ENCODE results near the gene BEST1. TPM values are rescaled to one million over a fixed set of nuclear protein-coding genes. Genes with fewer than 3 reads are reported as not detected.
"Not testable (repeated sequence)": the region's sequence is repeated elsewhere in the genome, so short reads cannot be mapped to it uniquely, and the experiment has no call there.

The BEST1 gene
- total and polyA plus RNA-seq, 12 donors: 0.39 to 4.9 (median 1.5) TPM

- intact Hi-C loops (cut with DNase I): loop anchor here in 8 of 10 donors (1.0 to 10.0 kb wide), 8 partner anchors 41 to 154 kb away; partner anchors contain the start of genes FEN1 (in 1 of the 8) and TMEM258 (in 1 of the 8)
- Histone ChIP-seq H3K27me3 (no peaks in the 10 kb centered on the region), H3K27ac (no peak overlapping the region), H3K36me3 (no peaks in the 10 kb centered on the region), H3K9me3 (no peaks in the 10 kb centered on the region), H3K4me3 (no peak overlapping the region), H3K4me1 (peaks cover 0 to 34% (median 9%) of the 10 kb centered on the region in 9 donors)
- 83 to 86% methylated on average over 7 of the region's 7 CpGs for WGBS, 2 donors
- TF ChIP-seq, protein P1, sequence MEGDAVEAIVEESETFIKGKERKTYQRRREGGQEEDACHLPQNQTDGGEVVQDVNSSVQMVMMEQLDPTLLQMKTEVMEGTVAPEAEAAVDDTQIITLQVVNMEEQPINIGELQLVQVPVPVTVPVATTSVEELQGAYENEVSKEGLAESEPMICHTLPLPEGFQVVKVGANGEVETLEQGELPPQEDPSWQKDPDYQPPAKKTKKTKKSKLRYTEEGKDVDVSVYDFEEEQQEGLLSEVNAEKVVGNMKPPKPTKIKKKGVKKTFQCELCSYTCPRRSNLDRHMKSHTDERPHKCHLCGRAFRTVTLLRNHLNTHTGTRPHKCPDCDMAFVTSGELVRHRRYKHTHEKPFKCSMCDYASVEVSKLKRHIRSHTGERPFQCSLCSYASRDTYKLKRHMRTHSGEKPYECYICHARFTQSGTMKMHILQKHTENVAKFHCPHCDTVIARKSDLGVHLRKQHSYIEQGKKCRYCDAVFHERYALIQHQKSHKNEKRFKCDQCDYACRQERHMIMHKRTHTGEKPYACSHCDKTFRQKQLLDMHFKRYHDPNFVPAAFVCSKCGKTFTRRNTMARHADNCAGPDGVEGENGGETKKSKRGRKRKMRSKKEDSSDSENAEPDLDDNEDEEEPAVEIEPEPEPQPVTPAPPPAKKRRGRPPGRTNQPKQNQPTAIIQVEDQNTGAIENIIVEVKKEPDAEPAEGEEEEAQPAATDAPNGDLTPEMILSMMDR (IDR thresholded peaks at IDR 0.05): no peak
- DNase-seq (no peak), ATAC-seq (no peak)
Observed at GRCh38 chr11:61948505-61948904, 1.6 kb upstream of the BEST1 start.

- TF ChIP-seq, protein P1 (IDR thresholded peaks at IDR 0.05): no peak
Observed at GRCh38 chr11:61949169-61950034, 749 bp upstream of the BEST1 start.

GRCh38 chr11:61951484-61952135, 1.5 kb downstream of the BEST1 start:
- Histone ChIP-seq H3K27ac (no peak overlapping the region), H3K4me1 (peaks cover 6 to 52% (median 23%) of the 10 kb centered on the region in 9 donors), H3K36me3 (no peaks in the 10 kb centered on the region), H3K27me3 (no peaks in the 10 kb centered on the region), H3K4me3 (no peak overlapping the region), H3K9me3 (no peaks in the 10 kb centered on the region)
- TF ChIP-seq, protein P1 (IDR thresholded peaks at IDR 0.05): no peak
- 92 to 96% methylated on average over 11 of the region's 11 CpGs for WGBS, 2 donors
- ATAC-seq (no peak), DNase-seq (no peak)
- intact Hi-C loops (cut with DNase I): loop anchor here in 2 of 10 donors (5.0 kb wide), 2 partner anchors 131 to 159 kb away; partner anchors contain the start of genes FEN1 (in 1 of the 2) and TMEM258 (in 1 of the 2)

More at GRCh38 chr11:61949169-61950034, 749 bp upstream of the BEST1 start:
- Histone ChIP-seq H3K4me3 (no peak overlapping the region), H3K9me3 (no peaks in the 10 kb centered on the region), H3K27me3 (no peaks in the 10 kb centered on the region), H3K27ac (peak overlapping the region in 6 of 10 donors; percentile 13 to 59 (median 44)), H3K36me3 (no peaks in the 10 kb centered on the region), H3K4me1 (peaks cover 0 to 36% (median 9%) of the 10 kb centered on the region in 9 donors)
- peak; percentile 65 to 78 for DNase-seq
- intact Hi-C loops (cut with DNase I): loop anchor here in 9 of 10 donors (2.0 to 10.0 kb wide), 8 partner anchors 42 to 157 kb away; partner anchors contain the start of genes FEN1 (in 2 of the 9) and TMEM258 (in 2 of the 9)
- peak; percentile 43 to 84 (median 75) for ATAC-seq
- WGBS, 2 donors: 43 to 46% methylated on average over 9 of the region's 9 CpGs

- Histone ChIP-seq H3K27ac (no peak overlapping the region), H3K9me3 (no peaks in the 10 kb centered on the region), H3K36me3 (peaks cover 0 to 12% (median 0%) of the 10 kb centered on the region in 9 donors), H3K4me1 (peaks cover 6 to 52% (median 15%) of the 10 kb centered on the region in 9 donors), H3K4me3 (no peak overlapping the region), H3K27me3 (no peaks in the 10 kb centered on the region)
- 98 to 99% methylated on average over 3 of the region's 3 CpGs for WGBS, 2 donors
- ATAC-seq (no peak), DNase-seq (no peak)
- intact Hi-C loops (cut with DNase I): loop anchor here in 2 of 10 donors (5.0 kb wide), 2 partner anchors 129 to 161 kb away; partner anchors contain the start of genes FEN1 (in 1 of the 2) and TMEM258 (in 1 of the 2)
- TF ChIP-seq, protein P1 (IDR thresholded peaks at IDR 0.05): no peak
Observed at GRCh38 chr11:61952882-61953281, 2.7 kb downstream of the BEST1 start.

- peak overlapping the region in 1 of 10 donors; percentile 99 for H3K27ac ChIP-seq
- not testable (repeated sequence) for H3K27me3 ChIP-seq, H3K4me3 ChIP-seq, DNase-seq, H3K9me3 ChIP-seq, ATAC-seq
- peaks cover 0 to 18% (median 0%) of the 10 kb centered on the region in 9 donors for H3K36me3 ChIP-seq
- intact Hi-C loops (cut with DNase I): loop anchor here in 2 of 10 donors (5.0 kb wide), 2 partner anchors 129 to 161 kb away; partner anchors contain the start of genes FEN1 (in 1 of the 2) and TMEM258 (in 1 of the 2)
- H3K4me1 ChIP-seq: peaks cover 6 to 49% (median 14%) of the 10 kb centered on the region in 9 donors
- 95 to 98% methylated on average over 5 of the region's 5 CpGs for WGBS, 2 donors
Observed at GRCh38 chr11:61953632-61954031, 3.5 kb downstream of the BEST1 start.

Measured in heart right ventricle (tissue), 16 donors.